ENCODE results near the gene CACNA1I. TPM values are rescaled to one million over a fixed set of nuclear protein-coding genes. Genes with fewer than 3 reads are reported as not detected.

Gene CACNA1I
- total and polyA plus RNA-seq, 9 donors, result 0.02 to 0.23 (median 0.09) TPM; not detected in 1

- Histone ChIP-seq H3K27ac (no peak overlapping the region), H3K9me3 (no peaks in the 10 kb centered on the region), H3K4me3 (no peak overlapping the region), H3K27me3 (no peaks in the 10 kb centered on the region), H3K4me1 (ENCODE audit: insufficient read depth) (no peaks in the 10 kb centered on the region), H3K36me3 (no peaks in the 10 kb centered on the region)
- WGBS, 3 donors, result 88 to 90% (median 89%) methylated on average over 15 of the region's 15 CpGs
- intact Hi-C loops (cut with DNase I), result no loop called here
- TF ChIP-seq CTCF (IDR thresholded peaks at IDR 0.05) (no peak), EP300 (IDR thresholded peaks at IDR 0.05) (no peak), POLR2A (IDR thresholded peaks at IDR 0.05) (no peak)
- no peak for DNase-seq
These were observed 149.3 kb downstream of the CACNA1I start for GRCh38 chr22:39719559-39720450.

GRCh38 chr22:39721206-39722031 is 150.9 kb downstream of the CACNA1I start:
- WGBS, 3 donors, result 37 to 47% (median 43%) methylated on average over 9 of the region's 9 CpGs
- H3K4me3 ChIP-seq, result no peak overlapping the region
- H3K27me3 ChIP-seq, result no peaks in the 10 kb centered on the region
- H3K27ac ChIP-seq, result no peak overlapping the region
- H3K4me1 ChIP-seq (ENCODE audit: insufficient read depth), result no peaks in the 10 kb centered on the region
- no peaks in the 10 kb centered on the region for H3K36me3 ChIP-seq
- DNase-seq, result no peak
- intact Hi-C loops (cut with DNase I), result no loop called here
- H3K9me3 ChIP-seq, result no peaks in the 10 kb centered on the region
- TF ChIP-seq CTCF (IDR thresholded peaks at IDR 0.05) (no peak), EP300 (IDR thresholded peaks at IDR 0.05) (no peak), POLR2A (IDR thresholded peaks at IDR 0.05) (no peak)

DNA sequence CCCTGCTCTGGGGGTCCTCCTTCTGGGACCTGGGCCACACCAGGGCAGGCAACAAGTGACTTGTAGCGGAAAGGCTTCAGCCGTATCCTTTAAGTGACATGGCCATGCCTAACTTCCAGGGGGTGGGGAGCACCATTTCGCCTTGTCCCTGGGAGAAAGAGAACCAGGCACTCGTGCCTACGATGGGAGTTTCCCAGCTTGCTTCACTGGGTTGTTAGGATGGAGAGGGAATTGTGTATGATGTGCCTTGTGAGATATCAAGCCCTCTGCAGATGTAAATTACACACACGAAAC is 151.4 kb downstream of the CACNA1I start:
- DNase-seq, result no peak
- Histone ChIP-seq H3K36me3 (no peaks in the 10 kb centered on the region), H3K4me3 (no peak overlapping the region), H3K9me3 (no peaks in the 10 kb centered on the region), H3K4me1 (ENCODE audit: insufficient read depth) (no peaks in the 10 kb centered on the region), H3K27me3 (no peaks in the 10 kb centered on the region), H3K27ac (no peak overlapping the region)
- intact Hi-C loops (cut with DNase I), result no loop called here
- TF ChIP-seq EP300 (IDR thresholded peaks at IDR 0.05), result no peak
- no peak for TF ChIP-seq POLR2A (IDR thresholded peaks at IDR 0.05)
- no peak for TF ChIP-seq CTCF (IDR thresholded peaks at IDR 0.05)
- WGBS, 3 donors, result 87 to 93% (median 90%) methylated on average over 6 of the region's 6 CpGs

DNA sequence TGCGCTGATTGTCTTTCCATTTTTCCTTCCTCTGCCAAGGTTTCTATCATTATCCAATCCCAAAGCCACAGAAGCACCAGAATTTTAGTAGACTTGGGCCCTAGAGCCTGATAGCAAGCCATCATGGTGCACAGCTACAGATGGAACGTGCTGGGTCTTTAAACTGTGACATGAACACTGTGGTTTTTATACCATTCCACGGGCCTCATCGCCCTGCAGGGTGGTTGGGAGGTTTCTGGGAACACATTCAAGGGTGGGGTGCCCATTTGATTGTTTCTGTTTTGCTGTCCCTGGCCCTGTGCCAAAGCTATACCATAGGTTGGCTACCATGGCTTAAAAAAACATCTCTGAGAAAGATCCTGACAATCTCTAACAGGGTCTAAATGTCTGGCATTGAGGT is 151.9 kb downstream of the CACNA1I start:
- Histone ChIP-seq H3K4me3 (no peak overlapping the region), H3K4me1 (ENCODE audit: insufficient read depth) (no peaks in the 10 kb centered on the region), H3K27ac (no peak overlapping the region), H3K9me3 (no peaks in the 10 kb centered on the region), H3K27me3 (no peaks in the 10 kb centered on the region), H3K36me3 (no peaks in the 10 kb centered on the region)
- DNase-seq, result no peak
- intact Hi-C loops (cut with DNase I), result no loop called here
- TF ChIP-seq EP300 (IDR thresholded peaks at IDR 0.05) (no peak), CTCF (IDR thresholded peaks at IDR 0.05) (no peak), POLR2A (IDR thresholded peaks at IDR 0.05) (no peak)
- WGBS, 3 donors, result 90 to 93% (median 92%) methylated on average over 4 of the region's 4 CpGs
